Heart right ventricle (tissue), 16 donors: ENCODE measurements around the gene CCR5. TPM values are rescaled to one million over a fixed set of nuclear protein-coding genes. Genes with fewer than 3 reads are reported as not detected.
"Not testable (repeated sequence)": the region's sequence is repeated elsewhere in the genome, so short reads cannot be mapped to it uniquely, and the experiment has no call there.

Experiments used
- ATAC-seq, 8 donors: fragments of 200-7000 bp; cut with Tn5 transposase; one replicate each; pipeline ENCODE4 v1.9.1; 2020; ENCODE audit warnings: mild to moderate bottlenecking in 8 of 8, moderate library complexity in 8 of 8, moderate number of reproducible peaks in 1 of 8
- DNase-seq, 2 donors: peaks; one replicate each; pipeline ENCODE4 v3.0.0-alpha.2; 2020
- H3K27ac ChIP-seq, 10 donors: fragments of 200-600 bp; sonication (generic) in 2 of 10; one replicate each; pipeline versions ENCODE4 v1.5.0 to v1.8.0; 2020 to 2022; ENCODE audit warnings: mild to moderate bottlenecking in 3 of 10
- H3K27me3 ChIP-seq, 7 donors: fragments of 200-600 bp; one replicate each; pipeline ENCODE4 v1.8.0; 2021 to 2022; ENCODE audit warnings: mild to moderate bottlenecking in 2 of 7
- H3K36me3 ChIP-seq, 9 donors: fragments of 200-600 bp; sonication (generic) in 1 of 9; one replicate each; pipeline versions ENCODE4 v1.5.0 to v1.8.0; 2020 to 2022; ENCODE audit warnings: mild to moderate bottlenecking in 2 of 9
- H3K4me1 ChIP-seq, 9 donors: fragments of 200-600 bp; sonication (generic) in 1 of 9; one replicate each; pipeline versions ENCODE4 v1.5.0 to v1.8.0; 2020 to 2022; ENCODE audit warnings: mild to moderate bottlenecking in 4 of 9
- H3K4me3 ChIP-seq, 10 donors: fragments of 200-600 bp; sonication (generic) in 2 of 10; one replicate each; pipeline versions ENCODE4 v1.5.0 to v1.8.0; 2020 to 2022; ENCODE audit warnings: mild to moderate bottlenecking in 7 of 10, moderate library complexity in 2 of 10
- H3K9me3 ChIP-seq, 11 donors: fragments of 200-600 bp in 10 of 11; sonication (generic) in 2 of 11; one replicate each; pipeline versions ENCODE4 v1.5.0 to v1.8.0; 2013 to 2022; ENCODE audit warnings: mild to moderate bottlenecking in 2 of 11, control low read depth in 1 of 11, moderate library complexity in 1 of 11
- WGBS, 2 donors: extraction: QIAGEN DNeasy Blood & Tissue Kit; methylation state at CpG; one replicate each; pipeline ENCODE4 v1.1.7; 2013; ENCODE audit warnings: inconsistent platforms in 1 of 2; 5-methylcytosine and 5-hydroxymethylcytosine counted together
- intact Hi-C, 10 donors: fragments of 100-400 bp; cut with DNase I; formaldehyde crosslinking; loops; one replicate each; pipeline versions ENCODE4 v1.11.1 to v1.14.2; 2022
- polyA plus RNA-seq, 2 donors: library from polyadenylated mRNA; stranded (reverse); fragments of 200-250 nt; gene quantifications; one replicate each; pipeline ENCODE4 v1.2.3, GENCODE V29; 2013
- total RNA-seq, 10 donors: library from RNA; stranded (reverse); fragmentation: NEBNext Ultra II Directional in 3 of 10; extraction: Animal tissue kit (Norgen Biotek cat#: 25700) in 3 of 10; gene quantifications; one replicate each; pipeline versions ENCODE4 v1.2.1 to v1.2.4, GENCODE V29; 2021 to 2023
- TF ChIP-seq, protein P1 (sequence below), 9 donors: fragments of 200-600 bp; sonication (generic) in 2 of 9; IDR thresholded peaks; one replicate each; pipeline versions ENCODE4 v1.5.0 to v1.8.0; 2021 to 2022; ENCODE audit warnings: antibody characterized with exemption in 9 of 9, mild to moderate bottlenecking in 5 of 9, moderate library complexity in 1 of 9
- donor health status: Arrhythmogenic right ventricular cardiomyopathy.
- donor health status: ischemic (EF 13 %, LVEDD 7.1; RV severe dilation, severe dysfunction).
- donor health status: healthy with polysubstance abuse.
- donor health status: DM: no; HTN: yes; CAD: no.
- donor health status: DM: no; HTN: no; CAD: no.
- donor health status: ischemic (EF 25% LVEDD 6.9; RV normal size, moderate dysfunction).
- donor health status: ischemic (EF 25% LVEDD 5.7; RV mildly dilated, moderate dysfunction).
- donor health status: healthy.
- donor health status: DM: yes; HTN: yes; CAD: no.
- donor health status: Ischemic cardiomyopathy.
- donor health status: ischemic (EF 35%, LVEDD 5.7; RV mildly dilated, moderate dysfunction).
- donor health status: nonischemic (EF 11% LVEDD 7.7; RV severe dilation, severe dysfunction).
- donor health status: DM: yes; HTN: yes; CAD: no.
- donor health status: PGD.
- donor health status: ischemic (EF 29% LVEDD 5.4; RV normal size, mild dysfunction).
- donor health status: nonischemic (EF 23%, LVEDD 6.1; RV moderate dilation, normal function).

The CCR5 gene
- total and polyA plus RNA-seq, 12 donors: 0.17 to 7.2 (median 0.37) TPM

GRCh38 chr3:46400000-46400734 lies 29.4 kb downstream of the CCR5 start:
- 45 to 58% methylated on average over 8 of the region's 8 CpGs for WGBS, 2 donors
- H3K4me1 ChIP-seq: peaks cover 0 to 43% (median 0%) of the 10 kb centered on the region in 9 donors
- H3K27ac ChIP-seq: peak overlapping the region in 1 of 10 donors; percentile 33
- no peak overlapping the region for H3K4me3 ChIP-seq
- TF ChIP-seq, protein P1, sequence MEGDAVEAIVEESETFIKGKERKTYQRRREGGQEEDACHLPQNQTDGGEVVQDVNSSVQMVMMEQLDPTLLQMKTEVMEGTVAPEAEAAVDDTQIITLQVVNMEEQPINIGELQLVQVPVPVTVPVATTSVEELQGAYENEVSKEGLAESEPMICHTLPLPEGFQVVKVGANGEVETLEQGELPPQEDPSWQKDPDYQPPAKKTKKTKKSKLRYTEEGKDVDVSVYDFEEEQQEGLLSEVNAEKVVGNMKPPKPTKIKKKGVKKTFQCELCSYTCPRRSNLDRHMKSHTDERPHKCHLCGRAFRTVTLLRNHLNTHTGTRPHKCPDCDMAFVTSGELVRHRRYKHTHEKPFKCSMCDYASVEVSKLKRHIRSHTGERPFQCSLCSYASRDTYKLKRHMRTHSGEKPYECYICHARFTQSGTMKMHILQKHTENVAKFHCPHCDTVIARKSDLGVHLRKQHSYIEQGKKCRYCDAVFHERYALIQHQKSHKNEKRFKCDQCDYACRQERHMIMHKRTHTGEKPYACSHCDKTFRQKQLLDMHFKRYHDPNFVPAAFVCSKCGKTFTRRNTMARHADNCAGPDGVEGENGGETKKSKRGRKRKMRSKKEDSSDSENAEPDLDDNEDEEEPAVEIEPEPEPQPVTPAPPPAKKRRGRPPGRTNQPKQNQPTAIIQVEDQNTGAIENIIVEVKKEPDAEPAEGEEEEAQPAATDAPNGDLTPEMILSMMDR (IDR thresholded peaks at IDR 0.05): no peak
- H3K27me3 ChIP-seq: no peaks in the 10 kb centered on the region
- intact Hi-C loops: no loop called here
- ATAC-seq (peak in 2 of 8 donors; percentile 57), DNase-seq (no peak)
- H3K9me3 ChIP-seq: no peaks in the 10 kb centered on the region
- H3K36me3 ChIP-seq: no peaks in the 10 kb centered on the region

- H3K36me3 ChIP-seq: no peaks in the 10 kb centered on the region
- TF ChIP-seq, protein P1 (IDR thresholded peaks at IDR 0.05): no peak
- peaks cover 0 to 43% (median 5%) of the 10 kb centered on the region in 9 donors for H3K4me1 ChIP-seq
- H3K27me3 ChIP-seq: no peaks in the 10 kb centered on the region
- 66 to 78% methylated on average over 5 of the region's 5 CpGs for WGBS, 2 donors
- no peaks in the 10 kb centered on the region for H3K9me3 ChIP-seq
- H3K4me3 ChIP-seq: no peak overlapping the region
- H3K27ac ChIP-seq: no peak overlapping the region
- intact Hi-C loops: no loop called here
- ATAC-seq (no peak), DNase-seq (no peak)
These were observed 30.1 kb downstream of the CCR5 start for GRCh38 chr3:46400846-46401245.

- no peak for DNase-seq
- H3K9me3 ChIP-seq: no peaks in the 10 kb centered on the region
- 95% methylated on average over 2 of the region's 2 CpGs for WGBS, 2 donors
- peaks cover 0 to 41% (median 7%) of the 10 kb centered on the region in 9 donors for H3K4me1 ChIP-seq
- TF ChIP-seq, protein P1 (IDR thresholded peaks at IDR 0.05): no peak
- intact Hi-C loops: no loop called here
- no peaks in the 10 kb centered on the region for H3K27me3 ChIP-seq
- ATAC-seq: no peak
- H3K27ac ChIP-seq: no peak overlapping the region
- H3K36me3 ChIP-seq: no peaks in the 10 kb centered on the region
- no peak overlapping the region for H3K4me3 ChIP-seq
These were observed 30.8 kb downstream of the CCR5 start for GRCh38 chr3:46401579-46401978.

DNA sequence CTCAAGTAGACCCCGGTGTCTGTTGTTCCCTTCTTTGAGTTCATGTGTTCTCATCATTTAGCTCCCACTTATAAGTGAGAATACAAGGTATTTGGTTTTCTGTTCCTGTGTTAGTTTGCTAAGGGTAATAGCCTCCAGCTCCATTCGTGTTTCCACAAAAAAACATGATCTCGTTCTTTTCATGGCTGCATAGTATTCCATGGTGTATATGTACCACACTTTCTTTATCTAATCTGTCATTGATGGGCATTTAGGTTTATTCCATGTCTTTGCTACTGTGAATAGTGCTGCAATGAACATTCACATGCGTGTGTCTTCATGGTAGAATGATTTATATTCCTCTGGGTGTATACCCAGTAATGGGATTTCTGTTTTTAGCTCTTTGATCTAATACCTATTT lies 32.2 kb downstream of the CCR5 start:
- ATAC-seq: not testable (repeated sequence)

More for the DNA sequence above, 32.2 kb downstream of the CCR5 start:
- H3K9me3 ChIP-seq, intact Hi-C loops, H3K27me3 ChIP-seq, DNase-seq, H3K27ac ChIP-seq, H3K4me3 ChIP-seq, H3K36me3 ChIP-seq: not testable (repeated sequence)
- 92 to 93% methylated on average over 4 of the region's 4 CpGs for WGBS, 2 donors
- peaks cover 0 to 49% (median 14%) of the 10 kb centered on the region in 9 donors for H3K4me1 ChIP-seq
